Loucy (cell line): ENCODE measurements around the gene BTNL3.
"Not testable (repeated sequence)": the region's sequence is repeated elsewhere in the genome, so short reads cannot be mapped to it uniquely, and the experiment has no call there.

ENCODE experiments used
- H2AFZ ChIP-seq: fragments of 200-600 bp; sonication (generic); 2 replicates; pipeline ENCODE4 v1.6.0; 2016; ENCODE audit warnings: antibody characterized with exemption, mild to moderate bottlenecking, low read length, moderate library complexity
- H3F3A ChIP-seq: fragments of 200-600 bp; 2 replicates; pipeline ENCODE4 v1.6.0; 2016; ENCODE audit warnings: antibody characterized with exemption, low read depth, mild to moderate bottlenecking
- H3K27me3 ChIP-seq: fragments of 200-600 bp; sonication (generic); 2 replicates; pipeline ENCODE4 v1.6.1; 2014; ENCODE audit warnings: low read length, mild to moderate bottlenecking; ENCODE audit not compliant: insufficient read depth, poor library complexity, severe bottlenecking
- H3K36me3 ChIP-seq: fragments of 200-600 bp; sonication (generic); 2 replicates; pipeline ENCODE4 v1.6.1; 2016; ENCODE audit warnings: low read length; ENCODE audit not compliant: insufficient read depth
- H3K4me1 ChIP-seq: fragments of 200-600 bp; sonication (generic); 2 replicates; pipeline ENCODE4 v1.5.1; 2014; ENCODE audit warnings: low read length, mild to moderate bottlenecking; ENCODE audit not compliant: insufficient read depth, poor library complexity, severe bottlenecking
- H3K4me2 ChIP-seq: fragments of 200-600 bp; sonication (generic); 2 replicates; pipeline ENCODE4 v1.6.0; 2014; ENCODE audit warnings: antibody characterized with exemption, low read length, low read depth, mild to moderate bottlenecking; ENCODE audit not compliant: poor library complexity, severe bottlenecking
- H3K4me3 ChIP-seq: fragments of 200-600 bp; sonication (generic); 2 replicates; pipeline ENCODE4 v1.5.1; 2014; ENCODE audit warnings: low read length, mild to moderate bottlenecking, mixed read lengths; ENCODE audit not compliant: poor library complexity, severe bottlenecking
- H3K79me2 ChIP-seq: fragments of 200-600 bp; sonication (generic); 2 replicates; pipeline ENCODE4 v1.6.1; 2014; ENCODE audit warnings: low read length; ENCODE audit not compliant: insufficient read depth
- H3K9ac ChIP-seq: fragments of 200-600 bp; sonication (generic); 2 replicates; pipeline ENCODE4 v1.6.0; 2014; ENCODE audit warnings: mild to moderate bottlenecking, low read depth, low read length, moderate library complexity; ENCODE audit not compliant: poor library complexity, severe bottlenecking
- H3K9me2 ChIP-seq: fragments of 200-600 bp; sonication (generic); replicated peaks from 2 replicates; pipeline ENCODE4 v1.6.1; 2016; ENCODE audit warnings: low read depth, low read length, mixed read lengths
- H3K9me3 ChIP-seq: fragments of 200-600 bp; sonication (generic); 2 replicates; pipeline ENCODE4 v1.6.1; 2014; ENCODE audit warnings: mild to moderate bottlenecking, antibody characterized with exemption, low read length, low read depth; ENCODE audit not compliant: insufficient read depth
- H4K20me1 ChIP-seq: fragments of 200-600 bp; sonication (generic); 2 replicates; pipeline ENCODE4 v1.6.0; 2014; ENCODE audit warnings: antibody characterized with exemption, low read length, mild to moderate bottlenecking; ENCODE audit not compliant: insufficient read depth, poor library complexity, severe bottlenecking
- CTCF ChIP-seq: fragments of 200-600 bp; sonication (generic); conservative IDR thresholded peaks from 2 replicates; pipeline ENCODE4 v1.5.1; 2014; ENCODE audit warnings: mild to moderate bottlenecking, antibody characterized with exemption, low read length
- EZH2phosphoT487 ChIP-seq: fragments of 200-600 bp; IDR thresholded peaks from 2 replicates; pipeline ENCODE4 v1.6.1; 2018; ENCODE audit warnings: antibody characterized with exemption, mild to moderate bottlenecking, moderate library complexity, borderline replicate concordance

BTNL3 gene

DNA sequence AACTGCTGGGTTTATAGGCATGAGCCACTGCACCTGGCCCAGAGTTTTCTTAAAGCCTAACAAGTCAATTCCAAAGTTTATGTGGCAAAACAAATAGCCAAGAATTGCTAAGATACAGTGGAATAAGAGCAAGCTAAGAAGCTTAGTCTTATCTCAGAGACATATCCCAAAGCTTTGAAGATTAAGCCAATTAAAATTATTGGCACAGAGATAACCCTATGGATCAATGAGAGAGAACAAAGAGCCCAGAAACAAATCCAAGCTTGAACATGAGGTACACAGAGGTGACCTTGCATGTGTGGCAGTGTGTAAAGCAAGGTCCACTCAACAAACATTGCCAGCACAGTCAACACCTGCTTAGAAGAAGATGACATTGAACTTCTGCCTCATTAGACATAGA, 13.3 kb downstream of the BTNL3 start:
- H4K20me1 ChIP-seq: no peaks in the 10 kb centered on the region
- H3K9ac ChIP-seq: no peak overlapping the region
- H3K79me2 ChIP-seq: no peaks in the 10 kb centered on the region
- no peaks in the 10 kb centered on the region for H3K27me3 ChIP-seq
- H3K4me2 ChIP-seq: no peak overlapping the region
- no peaks in the 10 kb centered on the region for H3K9me2 ChIP-seq
- H3K4me3 ChIP-seq: no peak overlapping the region
- no peaks in the 10 kb centered on the region for H3K36me3 ChIP-seq
- H2AFZ ChIP-seq: no peak overlapping the region
- TF ChIP-seq CTCF: no peak
- no peak for TF ChIP-seq EZH2phosphoT487
- no peaks in the 10 kb centered on the region for H3F3A ChIP-seq
- H3K4me1 ChIP-seq: no peaks in the 10 kb centered on the region
- H3K9me3 ChIP-seq: no peaks in the 10 kb centered on the region

- Histone ChIP-seq H3F3A (no peaks in the 10 kb centered on the region), H3K4me2 (no peak overlapping the region), H2AFZ (no peak overlapping the region), H3K4me3 (no peak overlapping the region), H3K9me2 (no peaks in the 10 kb centered on the region), H3K36me3 (no peaks in the 10 kb centered on the region), H4K20me1 (no peaks in the 10 kb centered on the region), H3K9me3 (no peaks in the 10 kb centered on the region), H3K27me3 (no peaks in the 10 kb centered on the region), H3K79me2 (no peaks in the 10 kb centered on the region), H3K4me1 (no peaks in the 10 kb centered on the region), H3K9ac (no peak overlapping the region)
- TF ChIP-seq CTCF: no peak
Measured at GRCh38 chr5:181005791-181006190, 17.1 kb downstream of the BTNL3 start.

GRCh38 chr5:181008136-181008535, 19.5 kb downstream of the BTNL3 start:
- no peak for TF ChIP-seq CTCF
- no peak for TF ChIP-seq EZH2phosphoT487
- no peaks in the 10 kb centered on the region for H3K27me3 ChIP-seq
- no peak overlapping the region for H2AFZ ChIP-seq
- H3K4me3 ChIP-seq: no peak overlapping the region
- H3K4me2 ChIP-seq: no peak overlapping the region
- H3K4me1 ChIP-seq: no peaks in the 10 kb centered on the region
- no peak overlapping the region for H3K9ac ChIP-seq
- no peaks in the 10 kb centered on the region for H3K79me2 ChIP-seq
- H4K20me1 ChIP-seq: no peaks in the 10 kb centered on the region
- no peaks in the 10 kb centered on the region for H3K36me3 ChIP-seq
- H3K9me3 ChIP-seq: no peaks in the 10 kb centered on the region
- H3K9me2 ChIP-seq: no peaks in the 10 kb centered on the region
- no peaks in the 10 kb centered on the region for H3F3A ChIP-seq

DNA sequence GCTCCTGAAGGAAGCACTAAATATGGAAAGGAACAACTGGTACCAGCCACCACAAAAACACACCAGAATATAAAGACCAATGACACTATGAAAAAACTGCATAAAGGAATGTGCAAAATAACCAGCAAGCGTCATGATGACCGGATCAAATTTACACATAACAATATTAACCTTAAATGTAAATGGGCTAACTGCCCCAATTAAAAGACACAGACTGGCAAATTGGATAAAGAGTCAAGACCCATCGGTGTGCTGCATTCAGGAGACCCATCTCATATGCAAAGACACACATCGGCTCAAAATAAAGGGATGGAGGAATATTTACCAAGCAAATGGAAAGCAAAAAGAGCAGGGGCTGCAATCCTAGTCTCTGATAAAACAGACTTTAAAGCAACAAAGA, 21.4 kb downstream of the BTNL3 start:
- H3F3A ChIP-seq, H3K9me2 ChIP-seq, H3K27me3 ChIP-seq, H3K4me2 ChIP-seq, H2AFZ ChIP-seq, H3K4me1 ChIP-seq, H4K20me1 ChIP-seq, H3K36me3 ChIP-seq, H3K9ac ChIP-seq, H3K9me3 ChIP-seq, H3K4me3 ChIP-seq, H3K79me2 ChIP-seq: not testable (repeated sequence)

DNA sequence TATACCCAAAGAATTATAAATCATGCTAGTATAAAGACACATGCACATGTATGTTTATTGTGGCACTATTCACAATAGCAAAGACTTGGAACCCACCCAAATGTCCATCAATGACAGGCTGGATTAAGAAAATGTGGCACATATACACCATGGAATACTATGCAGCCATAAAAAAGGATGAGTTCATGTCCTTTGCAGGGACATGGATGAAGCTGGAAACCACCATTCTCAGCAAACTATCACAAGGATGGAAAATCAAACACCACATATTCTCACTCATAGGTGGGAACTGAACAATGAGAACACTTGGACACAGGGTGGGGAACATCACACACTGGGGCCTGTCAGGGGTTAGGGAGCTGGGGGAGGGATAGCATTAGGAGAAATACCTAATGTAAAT, 26.0 kb downstream of the BTNL3 start:
- H3K4me1 ChIP-seq, H4K20me1 ChIP-seq, H3K36me3 ChIP-seq, H3K4me2 ChIP-seq, H3K9me2 ChIP-seq, H3K4me3 ChIP-seq, H2AFZ ChIP-seq, H3K27me3 ChIP-seq, H3F3A ChIP-seq, H3K79me2 ChIP-seq, H3K9me3 ChIP-seq, H3K9ac ChIP-seq: not testable (repeated sequence)

GRCh38 chr5:181017448-181017847, 28.8 kb downstream of the BTNL3 start:
- not testable (repeated sequence) for H3K9me3 ChIP-seq, H3K4me2 ChIP-seq, H3K4me3 ChIP-seq, H2AFZ ChIP-seq, H3K27me3 ChIP-seq, H3K4me1 ChIP-seq, H4K20me1 ChIP-seq, H3K9ac ChIP-seq, H3K79me2 ChIP-seq, H3K9me2 ChIP-seq, H3K36me3 ChIP-seq, H3F3A ChIP-seq
